HG03442 (cell line): ENCODE data around the gene OR2W3.

Experiments used
- ATAC-seq: cut with Tn5 transposase; IDR thresholded peaks from one replicate; pipeline ENCODE4 v1.9.1; 2021; ENCODE audit warnings: mild to moderate bottlenecking, moderate library complexity; ENCODE audit not compliant: unreplicated experiment

Gene OR2W3

DNA sequence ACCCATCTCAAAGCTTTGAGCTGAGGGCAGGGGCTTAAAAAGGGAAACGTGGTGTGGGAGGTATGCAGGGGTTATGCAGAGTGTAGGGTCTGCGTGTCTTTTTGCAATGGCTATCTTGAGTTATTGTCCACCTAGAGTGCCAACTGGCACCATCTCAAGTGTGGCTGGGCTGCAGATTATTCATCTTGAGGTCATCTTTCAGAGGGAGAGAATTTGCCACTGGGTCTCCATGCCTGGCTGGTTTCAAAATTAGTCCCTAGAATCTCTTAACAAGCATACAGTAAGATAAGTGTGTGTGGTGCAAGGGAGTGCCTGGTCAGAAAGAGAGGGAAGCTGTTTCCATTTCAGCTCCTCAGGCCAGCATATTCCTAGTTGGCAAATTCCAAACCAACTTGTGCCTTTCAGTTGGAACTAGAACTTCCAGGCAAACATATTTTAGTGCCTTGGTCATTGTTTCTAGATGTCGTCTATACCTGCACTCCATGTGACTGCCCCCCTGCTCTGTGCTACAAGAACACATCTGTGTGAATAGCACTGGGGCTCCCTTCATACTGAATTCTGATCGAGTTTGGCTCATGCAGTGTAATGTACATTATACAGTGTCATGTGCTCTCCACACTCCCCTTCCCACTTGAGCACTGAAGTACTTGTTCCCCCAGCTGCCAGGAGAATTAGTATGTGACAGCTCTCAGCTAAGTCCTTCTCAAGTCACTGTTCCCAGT, 19.7 kb downstream of the OR2W3 start:
- ATAC-seq = no peak

- ATAC-seq = no peak
Observed at GRCh38 chr1:247919952-247920351, 24.6 kb downstream of the OR2W3 start, which contains the start of gene OR2T8. OR2T8 (plus strand) TSS chr1:247920252; CDS start chr1:247921018, 766 bp downstream.

DNA sequence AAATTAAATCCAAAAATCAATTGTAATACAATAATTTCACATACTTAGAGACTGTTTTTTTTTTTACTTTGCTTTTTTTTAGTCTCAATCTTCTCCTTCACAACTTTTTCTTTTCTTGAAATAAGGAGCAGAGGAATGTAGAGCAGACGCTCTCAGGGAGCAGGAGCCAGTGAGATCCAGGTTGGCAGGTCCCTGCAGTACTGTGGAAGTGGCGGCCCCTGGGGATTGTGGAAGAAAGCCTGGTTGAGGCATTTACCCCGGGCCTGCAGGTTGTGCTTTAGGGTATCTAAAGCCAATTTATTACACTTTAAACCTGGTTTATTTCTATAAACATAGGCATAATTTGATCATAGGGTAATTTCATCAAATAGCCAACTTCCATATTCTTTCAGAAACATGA, 28.6 kb downstream of the OR2W3 start:
- no peak for ATAC-seq

DNA sequence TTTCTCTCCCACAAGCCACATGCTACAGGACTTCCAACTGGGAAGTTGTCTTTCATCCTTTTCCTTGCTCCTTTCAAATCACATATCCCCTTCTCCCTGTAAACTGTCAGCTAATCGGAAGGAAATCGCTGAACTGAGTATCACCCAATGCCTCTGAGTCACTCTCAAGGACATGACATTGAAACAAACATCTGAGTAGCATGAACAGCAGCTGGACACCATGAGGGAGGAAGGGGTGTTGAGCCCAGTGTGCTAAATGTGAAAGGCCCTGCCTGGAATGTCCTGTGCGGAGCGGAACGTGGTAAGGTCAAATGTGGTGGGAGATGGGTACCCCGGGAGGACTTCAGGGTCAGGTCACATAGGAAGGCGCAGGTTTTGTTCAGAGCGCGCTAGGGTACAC, 29.5 kb downstream of the OR2W3 start, which contains the start of gene OR2AJ1:
Gene OR2AJ1 (plus strand): TSS at position 22 of the 400 bp plus-strand sequence. CDS start 8,880 bp downstream, outside the sequence.
- ATAC-seq = no peak

DNA sequence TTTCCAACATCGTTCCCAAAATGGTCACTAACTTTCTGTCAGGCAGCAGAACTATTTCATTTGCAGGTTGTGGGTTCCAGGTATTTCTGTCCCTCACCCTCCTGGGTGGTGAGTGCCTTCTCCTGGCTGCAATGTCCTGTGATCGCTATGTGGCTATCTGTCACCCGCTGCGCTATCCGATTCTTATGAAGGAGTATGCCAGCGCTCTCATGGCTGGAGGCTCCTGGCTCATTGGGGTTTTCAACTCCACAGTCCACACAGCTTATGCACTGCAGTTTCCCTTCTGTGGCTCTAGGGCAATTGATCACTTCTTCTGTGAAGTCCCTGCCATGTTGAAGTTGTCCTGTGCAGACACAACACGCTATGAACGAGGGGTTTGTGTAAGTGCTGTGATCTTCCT, 38.6 kb downstream of the OR2W3 start:
- no peak for ATAC-seq

DNA sequence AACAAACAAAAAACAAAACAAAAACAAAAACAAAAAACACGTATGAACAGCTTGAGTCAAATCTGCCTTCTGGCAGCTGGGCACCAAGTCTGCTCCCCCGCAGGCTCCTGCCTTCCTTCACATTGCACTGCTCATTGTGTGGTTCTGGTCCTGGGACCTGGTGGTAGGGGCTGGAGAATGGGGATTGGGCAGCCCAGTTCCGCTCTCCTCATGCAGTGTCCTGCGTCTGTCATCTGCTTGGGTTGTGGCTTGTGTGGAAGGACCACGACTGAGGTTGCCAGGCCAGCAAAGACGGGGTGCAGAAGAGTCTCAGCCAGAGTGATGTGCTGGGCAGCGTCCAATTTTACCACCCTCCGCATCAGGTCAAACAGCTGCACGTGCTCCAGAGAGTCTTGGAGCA, 40.4 kb downstream of the OR2W3 start:
- ATAC-seq = no peak

GRCh38 chr1:247936415-247936814, 41.0 kb downstream of the OR2W3 start:
- no peak for ATAC-seq

DNA sequence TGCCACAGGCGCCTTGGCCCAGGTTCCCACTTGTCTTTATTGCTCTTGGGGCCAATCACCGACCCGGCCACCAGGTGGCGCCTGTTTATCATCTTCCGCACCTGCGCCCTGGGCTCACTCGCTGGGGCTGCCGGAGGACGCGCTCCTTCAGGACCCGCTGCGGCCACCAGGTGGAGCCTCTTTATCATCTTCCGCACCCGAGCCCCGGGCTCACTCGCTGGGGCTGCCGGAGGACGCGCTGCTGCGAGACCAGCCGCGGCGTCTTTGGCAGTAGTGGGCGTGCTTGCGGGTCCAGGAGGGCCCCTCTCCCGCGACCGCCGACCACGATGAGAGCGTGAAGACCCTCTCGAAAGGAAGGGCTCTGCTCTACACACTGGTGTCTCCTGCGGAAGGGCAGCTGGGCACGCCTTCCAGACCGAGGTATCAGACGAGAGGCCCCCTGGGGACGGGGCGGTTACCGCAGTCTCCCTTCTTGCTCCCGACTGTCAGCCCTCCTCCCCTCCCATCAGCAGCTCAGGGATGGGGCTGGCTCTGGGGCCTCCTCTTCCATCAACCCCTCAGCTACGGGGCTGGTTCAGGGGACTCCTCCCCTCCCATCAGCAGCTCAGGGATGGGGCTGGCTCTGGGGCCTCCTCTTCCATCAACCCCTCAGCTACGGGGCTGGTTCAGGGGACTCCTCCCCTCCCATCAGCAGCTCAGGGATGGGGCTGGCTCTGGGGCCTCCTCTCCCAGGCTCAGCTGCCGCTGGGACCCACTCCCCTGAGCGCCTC, 41.8 kb downstream of the OR2W3 start:
- ATAC-seq = peak; percentile 100

DNA sequence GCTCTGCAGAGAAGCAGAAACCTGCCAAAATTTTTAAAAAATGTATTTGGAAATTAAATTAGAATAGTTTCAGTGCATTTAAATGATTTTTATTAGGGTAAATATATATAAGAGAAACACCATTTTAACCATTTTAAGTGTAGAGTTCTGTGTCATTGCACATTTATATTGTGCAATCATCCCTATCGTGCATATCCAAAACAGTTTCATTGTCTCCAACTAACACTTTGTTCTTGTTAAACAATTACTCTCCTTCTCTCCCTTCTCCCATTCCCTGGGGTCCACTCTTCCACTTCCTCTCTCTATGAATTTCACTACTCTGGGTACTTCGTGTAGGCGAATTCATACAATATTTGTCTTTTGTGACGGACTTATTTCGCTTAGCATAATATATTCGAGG, 47.2 kb downstream of the OR2W3 start:
- no peak for ATAC-seq
